Measurements from ENCODE around the gene SUN3. TPM values are rescaled to one million over a fixed set of nuclear protein-coding genes. Genes with fewer than 3 reads are reported as not detected.
A peak's percentile ranks its signal among the peaks of the same experiment; 100 is the strongest.

SUN3 gene
- total RNA-seq, 1 experiment from 2014 or later: not detected

DNA sequence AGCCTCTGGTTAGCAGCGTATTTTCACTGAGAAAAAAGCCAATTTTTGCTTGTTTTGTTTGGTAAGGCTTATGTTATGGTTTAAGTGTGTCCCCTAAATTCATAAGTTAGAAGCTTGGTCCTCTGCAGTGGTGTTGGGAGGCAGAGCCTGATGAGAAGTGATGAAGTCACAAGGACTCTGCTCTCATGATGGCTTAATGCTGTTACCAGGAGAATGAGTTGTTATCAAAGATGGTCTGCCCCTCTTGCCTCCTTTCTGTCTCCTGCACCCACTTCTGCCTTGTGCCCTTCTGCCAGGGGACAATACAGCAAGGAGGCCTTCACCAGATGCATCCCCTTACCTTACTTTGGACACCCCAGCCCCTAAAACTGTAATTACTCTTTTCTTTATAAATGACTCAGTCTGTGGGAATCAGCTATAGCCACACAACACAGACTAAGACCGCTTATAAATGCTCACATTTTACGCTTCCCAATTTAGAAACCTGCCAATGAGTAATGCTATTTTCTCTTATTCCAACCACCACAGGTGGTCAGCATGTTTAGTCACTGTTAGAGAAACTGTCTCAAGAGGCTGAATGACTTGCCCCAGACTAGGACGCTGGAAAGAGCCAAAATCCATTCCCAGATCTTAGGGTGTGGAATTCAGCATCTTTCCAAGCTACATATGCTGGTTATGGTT, 74.5 kb downstream of the SUN3 start:
- Mint-ChIP-seq H3K9me3 (peaks cover 6 to 8% of the 10 kb centered on the region in 2 experiments; a peak in 2 of 5 replicates), H3K4me1 (peaks cover 34 to 36% of the 10 kb centered on the region in 2 experiments), H3K4me3 (no peak overlapping the region), H3K36me3 (ENCODE audit: insufficient read depth in 1 of 3, low read depth in 3 of 3) (peaks cover 15 to 35% (median 31%) of the 10 kb centered on the region in 3 experiments), H3K27ac (peak overlapping the region in 1 of 3 experiments; percentile 56; a peak in 2 of 7 replicates), H3K27me3 (ENCODE audit: low read depth) (no peaks in the 10 kb centered on the region)
- Histone ChIP-seq H2BK20ac (ENCODE audit: low read depth, low read length, poor library complexity, severe bottlenecking) (no peak overlapping the region), H3T11ph (ENCODE audit: low read length) (no peak overlapping the region), H2BK120ac (ENCODE audit: low read depth, low read length, poor library complexity, severe bottlenecking) (no peak overlapping the region), H2BK5ac (ENCODE audit: insufficient read length, low read length) (no peak overlapping the region), H3K18ac (ENCODE audit: insufficient read length, low read depth, low read length) (no peak overlapping the region), H3K27ac (ENCODE audit: insufficient read length, low read depth, low read length) (no peak overlapping the region), H3K9ac (ENCODE audit: extremely low read depth, insufficient read length, low read length) (no peak overlapping the region), H2AK5ac (ENCODE audit: insufficient read length, low read length) (no peak overlapping the region), H3K56ac (ENCODE audit: insufficient read length, low read depth, low read length) (no peak overlapping the region), H3K4me2 (ENCODE audit: insufficient read depth, insufficient read length, low read length) (no peak overlapping the region), H3K23ac (ENCODE audit: insufficient read length, low read depth, low read length) (no peak overlapping the region), H3K23me2 (ENCODE audit: insufficient read length, low read depth, low read length, poor library complexity, severe bottlenecking) (no peaks in the 10 kb centered on the region), H4K91ac (ENCODE audit: insufficient read length, low read depth, low read length) (no peak overlapping the region), H4K20me1 (ENCODE audit: control insufficient read depth, insufficient read depth, insufficient read length) (no peaks in the 10 kb centered on the region), H3K9me3 (ENCODE audit: control insufficient read depth, low read depth, low read length) (no peaks in the 10 kb centered on the region), H2BK12ac (ENCODE audit: insufficient read length, low read depth, low read length) (no peak overlapping the region), H3K27me3 (ENCODE audit: insufficient read depth, low read length) (no peaks in the 10 kb centered on the region), H3K79me2 (ENCODE audit: insufficient read depth, low read length) (no peaks in the 10 kb centered on the region), H2BK15ac (ENCODE audit: low read depth, low read length) (no peak overlapping the region), H3K79me1 (ENCODE audit: insufficient read depth, low read depth, low read length, poor library complexity, severe bottlenecking) (no peaks in the 10 kb centered on the region), H4K8ac (replicated peaks; ENCODE audit: insufficient read length, low read depth, low read length) (no peak overlapping the region), H4K5ac (ENCODE audit: insufficient read length, low read depth, low read length) (no peak overlapping the region), H3K4ac (ENCODE audit: low read depth, low read length) (no peak overlapping the region), H3K4me1 (ENCODE audit: insufficient read depth, low read length) (peaks cover 3% of the 10 kb centered on the region; the same call in 1 of the 2 replicates), H2AFZ (ENCODE audit: low read length) (no peak overlapping the region), H3K14ac (ENCODE audit: insufficient read depth, low read length) (no peak overlapping the region)
- no CpG with 5 or more reads among the region's 4 CpGs for WGBS (ENCODE audit: extremely low coverage, insufficient read length, low lambda C conversion rate)
- TF ChIP-seq, protein P1, sequence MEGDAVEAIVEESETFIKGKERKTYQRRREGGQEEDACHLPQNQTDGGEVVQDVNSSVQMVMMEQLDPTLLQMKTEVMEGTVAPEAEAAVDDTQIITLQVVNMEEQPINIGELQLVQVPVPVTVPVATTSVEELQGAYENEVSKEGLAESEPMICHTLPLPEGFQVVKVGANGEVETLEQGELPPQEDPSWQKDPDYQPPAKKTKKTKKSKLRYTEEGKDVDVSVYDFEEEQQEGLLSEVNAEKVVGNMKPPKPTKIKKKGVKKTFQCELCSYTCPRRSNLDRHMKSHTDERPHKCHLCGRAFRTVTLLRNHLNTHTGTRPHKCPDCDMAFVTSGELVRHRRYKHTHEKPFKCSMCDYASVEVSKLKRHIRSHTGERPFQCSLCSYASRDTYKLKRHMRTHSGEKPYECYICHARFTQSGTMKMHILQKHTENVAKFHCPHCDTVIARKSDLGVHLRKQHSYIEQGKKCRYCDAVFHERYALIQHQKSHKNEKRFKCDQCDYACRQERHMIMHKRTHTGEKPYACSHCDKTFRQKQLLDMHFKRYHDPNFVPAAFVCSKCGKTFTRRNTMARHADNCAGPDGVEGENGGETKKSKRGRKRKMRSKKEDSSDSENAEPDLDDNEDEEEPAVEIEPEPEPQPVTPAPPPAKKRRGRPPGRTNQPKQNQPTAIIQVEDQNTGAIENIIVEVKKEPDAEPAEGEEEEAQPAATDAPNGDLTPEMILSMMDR (conservative IDR thresholded peaks at IDR 0.05): no peak
- DNase-seq: peak; percentile 10
